ENCODE results near the gene MRPS10.
"Not testable (repeated sequence)": the region's sequence is repeated elsewhere in the genome, so short reads cannot be mapped to it uniquely, and the experiment has no call there.

Gene MRPS10

DNA sequence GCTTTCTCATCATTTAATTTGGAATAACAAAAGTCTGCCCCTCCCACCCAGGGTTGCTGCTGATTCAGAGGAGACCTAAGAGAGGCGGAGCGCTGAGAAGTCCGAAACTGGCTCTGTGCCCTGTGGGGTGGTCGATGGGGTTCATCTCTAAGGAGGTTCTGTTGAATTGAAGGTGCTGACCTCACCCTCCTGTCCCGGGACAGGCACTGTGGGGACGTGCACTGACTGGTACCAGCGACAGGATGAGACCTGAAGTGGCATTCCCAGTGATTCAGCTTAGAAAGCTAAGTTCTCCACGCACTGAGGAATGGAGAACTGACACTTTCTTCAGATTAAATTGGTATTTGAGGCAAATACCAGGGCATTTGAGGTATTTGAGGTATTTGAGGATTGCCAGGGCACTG, 24.2 kb downstream of the MRPS10 start:
- peak; percentile 41 for ATAC-seq
- TF ChIP-seq ARNTL (CRISPR knock-in tag; IDR thresholded peaks at IDR 0.05; ENCODE audit: borderline replicate concordance, low read depth) (no peak), ZC3H10 (CRISPR knock-in tag; IDR thresholded peaks at IDR 0.05) (no peak), ISL1 (CRISPR knock-in tag; IDR thresholded peaks at IDR 0.05) (peak; percentile 93; the same call in 1 of the 2 replicates), CSDC2 (CRISPR knock-in tag; IDR thresholded peaks at IDR 0.05) (no peak), ZFP3 (CRISPR knock-in tag; IDR thresholded peaks at IDR 0.05) (peak; percentile 52; the same call in 1 of the 2 replicates), ZNF70 (CRISPR knock-in tag; IDR thresholded peaks at IDR 0.05) (no peak), OSR1 (CRISPR knock-in tag; IDR thresholded peaks at IDR 0.05) (no peak), TCF4 (CRISPR knock-in tag; IDR thresholded peaks at IDR 0.05; ENCODE audit: borderline replicate concordance) (no peak), ZFP30 (CRISPR knock-in tag; IDR thresholded peaks at IDR 0.05) (no peak), TOX (CRISPR knock-in tag; IDR thresholded peaks at IDR 0.05; ENCODE audit: borderline replicate concordance) (no peak)
- TF ChIP-seq, protein P1, sequence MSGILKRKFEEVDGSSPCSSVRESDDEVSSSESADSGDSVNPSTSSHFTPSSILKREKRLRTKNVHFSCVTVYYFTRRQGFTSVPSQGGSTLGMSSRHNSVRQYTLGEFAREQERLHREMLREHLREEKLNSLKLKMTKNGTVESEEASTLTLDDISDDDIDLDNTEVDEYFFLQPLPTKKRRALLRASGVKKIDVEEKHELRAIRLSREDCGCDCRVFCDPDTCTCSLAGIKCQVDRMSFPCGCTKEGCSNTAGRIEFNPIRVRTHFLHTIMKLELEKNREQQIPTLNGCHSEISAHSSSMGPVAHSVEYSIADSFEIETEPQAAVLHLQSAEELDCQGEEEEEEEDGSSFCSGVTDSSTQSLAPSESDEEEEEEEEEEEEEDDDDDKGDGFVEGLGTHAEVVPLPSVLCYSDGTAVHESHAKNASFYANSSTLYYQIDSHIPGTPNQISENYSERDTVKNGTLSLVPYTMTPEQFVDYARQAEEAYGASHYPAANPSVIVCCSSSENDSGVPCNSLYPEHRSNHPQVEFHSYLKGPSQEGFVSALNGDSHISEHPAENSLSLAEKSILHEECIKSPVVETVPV (CRISPR knock-in tag; IDR thresholded peaks at IDR 0.05): no peak
- TF ChIP-seq, protein P2, sequence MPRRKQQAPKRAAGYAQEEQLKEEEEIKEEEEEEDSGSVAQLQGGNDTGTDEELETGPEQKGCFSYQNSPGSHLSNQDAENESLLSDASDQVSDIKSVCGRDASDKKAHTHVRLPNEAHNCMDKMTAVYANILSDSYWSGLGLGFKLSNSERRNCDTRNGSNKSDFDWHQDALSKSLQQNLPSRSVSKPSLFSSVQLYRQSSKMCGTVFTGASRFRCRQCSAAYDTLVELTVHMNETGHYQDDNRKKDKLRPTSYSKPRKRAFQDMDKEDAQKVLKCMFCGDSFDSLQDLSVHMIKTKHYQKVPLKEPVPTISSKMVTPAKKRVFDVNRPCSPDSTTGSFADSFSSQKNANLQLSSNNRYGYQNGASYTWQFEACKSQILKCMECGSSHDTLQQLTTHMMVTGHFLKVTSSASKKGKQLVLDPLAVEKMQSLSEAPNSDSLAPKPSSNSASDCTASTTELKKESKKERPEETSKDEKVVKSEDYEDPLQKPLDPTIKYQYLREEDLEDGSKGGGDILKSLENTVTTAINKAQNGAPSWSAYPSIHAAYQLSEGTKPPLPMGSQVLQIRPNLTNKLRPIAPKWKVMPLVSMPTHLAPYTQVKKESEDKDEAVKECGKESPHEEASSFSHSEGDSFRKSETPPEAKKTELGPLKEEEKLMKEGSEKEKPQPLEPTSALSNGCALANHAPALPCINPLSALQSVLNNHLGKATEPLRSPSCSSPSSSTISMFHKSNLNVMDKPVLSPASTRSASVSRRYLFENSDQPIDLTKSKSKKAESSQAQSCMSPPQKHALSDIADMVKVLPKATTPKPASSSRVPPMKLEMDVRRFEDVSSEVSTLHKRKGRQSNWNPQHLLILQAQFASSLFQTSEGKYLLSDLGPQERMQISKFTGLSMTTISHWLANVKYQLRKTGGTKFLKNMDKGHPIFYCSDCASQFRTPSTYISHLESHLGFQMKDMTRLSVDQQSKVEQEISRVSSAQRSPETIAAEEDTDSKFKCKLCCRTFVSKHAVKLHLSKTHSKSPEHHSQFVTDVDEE (CRISPR knock-in tag; IDR thresholded peaks at IDR 0.05): no peak

DNA sequence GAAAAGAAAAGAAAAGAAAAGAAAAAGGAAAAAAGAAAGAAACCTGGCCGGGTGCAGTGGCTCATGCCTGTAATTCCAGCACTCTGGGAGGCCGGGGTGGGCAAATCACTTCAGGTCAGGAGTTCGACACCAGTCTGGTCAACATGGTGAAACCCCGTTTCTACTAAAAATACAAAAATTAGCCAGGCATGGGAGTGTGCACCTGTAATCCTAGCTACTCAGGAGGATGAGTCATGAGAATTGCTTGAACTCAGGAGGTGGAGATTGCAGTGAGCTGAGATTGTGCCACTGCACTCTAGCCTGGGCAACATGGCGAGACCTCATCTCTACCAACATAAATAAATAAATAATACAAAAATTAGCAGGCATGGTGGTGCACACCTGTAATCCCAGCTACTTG, 25.3 kb downstream of the MRPS10 start:
- TF ChIP-seq ZFP3 (CRISPR knock-in tag; IDR thresholded peaks at IDR 0.05): 0 out of 2 replicates have a peak, but pooled peaks have one; percentile 34
- ATAC-seq: not testable (repeated sequence)

DNA sequence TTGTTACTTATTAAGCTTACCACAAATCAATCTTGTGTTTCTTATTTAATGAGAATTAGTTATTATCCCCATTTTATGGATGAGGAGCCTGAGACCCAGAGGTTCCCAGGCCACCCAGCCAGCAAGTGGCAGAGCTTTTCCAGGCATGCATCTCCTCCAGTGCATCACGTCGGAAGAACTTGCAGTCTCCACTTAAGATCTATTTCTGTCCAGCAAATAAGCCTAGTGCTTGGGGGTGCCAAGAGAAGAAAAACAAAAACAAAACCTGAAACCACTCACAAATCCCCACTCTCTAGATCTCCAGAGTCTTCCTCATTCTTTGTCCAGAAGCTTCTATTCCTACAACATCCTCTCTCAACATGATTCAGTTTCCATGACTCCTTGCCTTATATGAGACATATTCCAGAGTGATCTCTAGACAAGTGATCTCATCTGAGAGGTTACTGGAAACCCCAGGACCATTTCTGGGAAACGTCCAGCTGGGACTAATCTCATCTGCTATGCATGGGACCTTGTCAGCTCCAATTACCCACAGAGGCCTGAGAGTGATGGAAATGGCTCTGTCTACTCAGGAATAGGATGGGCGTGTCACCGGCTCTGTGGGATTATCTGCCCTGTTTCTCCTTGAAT, 27.0 kb downstream of the MRPS10 start:
- peak; percentile 89 for ATAC-seq
- TF ChIP-seq TOX (CRISPR knock-in tag; IDR thresholded peaks at IDR 0.05; ENCODE audit: borderline replicate concordance) (no peak), ZNF70 (CRISPR knock-in tag; IDR thresholded peaks at IDR 0.05) (no peak), PPARA (CRISPR knock-in tag; IDR thresholded peaks at IDR 0.05; ENCODE audit: borderline replicate concordance) (no peak), CSDC2 (CRISPR knock-in tag; IDR thresholded peaks at IDR 0.05) (no peak), RARB (CRISPR knock-in tag; IDR thresholded peaks at IDR 0.05) (no peak), ZFP30 (CRISPR knock-in tag; IDR thresholded peaks at IDR 0.05) (no peak), OSR1 (CRISPR knock-in tag; IDR thresholded peaks at IDR 0.05) (no peak), SNAI2 (CRISPR knock-in tag; IDR thresholded peaks at IDR 0.05) (no peak), ZNF565 (CRISPR knock-in tag; conservative IDR thresholded peaks at IDR 0.05; ENCODE audit: low read depth) (no peak), ZFP3 (CRISPR knock-in tag; IDR thresholded peaks at IDR 0.05) (peak; percentile 92; the same call in 1 of the 2 replicates), BACH2 (CRISPR knock-in tag; IDR thresholded peaks at IDR 0.05; ENCODE audit: borderline replicate concordance) (no peak), GLIS3 (CRISPR knock-in tag; IDR thresholded peaks at IDR 0.05) (no peak), TCF4 (CRISPR knock-in tag; IDR thresholded peaks at IDR 0.05; ENCODE audit: borderline replicate concordance) (no peak; the same call in 1 of the 2 replicates), ZC3H10 (CRISPR knock-in tag; IDR thresholded peaks at IDR 0.05) (peak; percentile 67; the same call in 1 of the 2 replicates), ESRRG (CRISPR knock-in tag; IDR thresholded peaks at IDR 0.05) (no peak), ISL1 (CRISPR knock-in tag; IDR thresholded peaks at IDR 0.05) (peak; percentile 96), ZNF8 (CRISPR knock-in tag; IDR thresholded peaks at IDR 0.05) (no peak; the same call in 1 of the 2 replicates)
- TF ChIP-seq, protein P1 (CRISPR knock-in tag; IDR thresholded peaks at IDR 0.05): no peak
- TF ChIP-seq, protein P3, sequence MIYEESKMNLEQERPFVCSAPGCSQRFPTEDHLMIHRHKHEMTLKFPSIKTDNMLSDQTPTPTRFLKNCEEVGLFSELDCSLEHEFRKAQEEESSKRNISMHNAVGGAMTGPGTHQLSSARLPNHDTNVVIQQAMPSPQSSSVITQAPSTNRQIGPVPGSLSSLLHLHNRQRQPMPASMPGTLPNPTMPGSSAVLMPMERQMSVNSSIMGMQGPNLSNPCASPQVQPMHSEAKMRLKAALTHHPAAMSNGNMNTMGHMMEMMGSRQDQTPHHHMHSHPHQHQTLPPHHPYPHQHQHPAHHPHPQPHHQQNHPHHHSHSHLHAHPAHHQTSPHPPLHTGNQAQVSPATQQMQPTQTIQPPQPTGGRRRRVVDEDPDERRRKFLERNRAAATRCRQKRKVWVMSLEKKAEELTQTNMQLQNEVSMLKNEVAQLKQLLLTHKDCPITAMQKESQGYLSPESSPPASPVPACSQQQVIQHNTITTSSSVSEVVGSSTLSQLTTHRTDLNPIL (CRISPR knock-in tag; IDR thresholded peaks at IDR 0.05; ENCODE audit: low read depth): peak; percentile 92
- TF ChIP-seq, protein P2 (CRISPR knock-in tag; IDR thresholded peaks at IDR 0.05): peak; percentile 43; the same call in 1 of the 2 replicates
- TF ChIP-seq, protein P4, sequence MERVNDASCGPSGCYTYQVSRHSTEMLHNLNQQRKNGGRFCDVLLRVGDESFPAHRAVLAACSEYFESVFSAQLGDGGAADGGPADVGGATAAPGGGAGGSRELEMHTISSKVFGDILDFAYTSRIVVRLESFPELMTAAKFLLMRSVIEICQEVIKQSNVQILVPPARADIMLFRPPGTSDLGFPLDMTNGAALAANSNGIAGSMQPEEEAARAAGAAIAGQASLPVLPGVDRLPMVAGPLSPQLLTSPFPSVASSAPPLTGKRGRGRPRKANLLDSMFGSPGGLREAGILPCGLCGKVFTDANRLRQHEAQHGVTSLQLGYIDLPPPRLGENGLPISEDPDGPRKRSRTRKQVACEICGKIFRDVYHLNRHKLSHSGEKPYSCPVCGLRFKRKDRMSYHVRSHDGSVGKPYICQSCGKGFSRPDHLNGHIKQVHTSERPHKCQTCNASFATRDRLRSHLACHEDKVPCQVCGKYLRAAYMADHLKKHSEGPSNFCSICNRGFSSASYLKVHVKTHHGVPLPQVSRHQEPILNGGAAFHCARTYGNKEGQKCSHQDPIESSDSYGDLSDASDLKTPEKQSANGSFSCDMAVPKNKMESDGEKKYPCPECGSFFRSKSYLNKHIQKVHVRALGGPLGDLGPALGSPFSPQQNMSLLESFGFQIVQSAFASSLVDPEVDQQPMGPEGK (CRISPR knock-in tag; IDR thresholded peaks at IDR 0.05; ENCODE audit: borderline replicate concordance): peak; percentile 68
- TF ChIP-seq, protein P5, sequence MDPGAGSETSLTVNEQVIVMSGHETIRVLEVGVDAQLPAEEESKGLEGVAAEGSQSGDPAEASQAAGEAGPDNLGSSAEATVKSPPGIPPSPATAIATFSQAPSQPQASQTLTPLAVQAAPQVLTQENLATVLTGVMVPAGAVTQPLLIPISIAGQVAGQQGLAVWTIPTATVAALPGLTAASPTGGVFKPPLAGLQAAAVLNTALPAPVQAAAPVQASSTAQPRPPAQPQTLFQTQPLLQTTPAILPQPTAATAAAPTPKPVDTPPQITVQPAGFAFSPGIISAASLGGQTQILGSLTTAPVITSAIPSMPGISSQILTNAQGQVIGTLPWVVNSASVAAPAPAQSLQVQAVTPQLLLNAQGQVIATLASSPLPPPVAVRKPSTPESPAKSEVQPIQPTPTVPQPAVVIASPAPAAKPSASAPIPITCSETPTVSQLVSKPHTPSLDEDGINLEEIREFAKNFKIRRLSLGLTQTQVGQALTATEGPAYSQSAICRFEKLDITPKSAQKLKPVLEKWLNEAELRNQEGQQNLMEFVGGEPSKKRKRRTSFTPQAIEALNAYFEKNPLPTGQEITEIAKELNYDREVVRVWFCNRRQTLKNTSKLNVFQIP (CRISPR knock-in tag; IDR thresholded peaks at IDR 0.05; ENCODE audit: borderline replicate concordance, low read depth): no peak

Measured in SK-N-SH treated with all-trans-retinoic acid at 6 μM for 48 hours (cell line).